ENCODE results near the gene LBHD2. TPM values are rescaled to one million over a fixed set of nuclear protein-coding genes. Genes with fewer than 3 reads are reported as not detected.

LBHD2 gene
- total and polyA plus RNA-seq, 10 of the 15 experiments (the other 5 are each of a cell fraction or from before 2014, with no cell fraction given), result not detected

DNA sequence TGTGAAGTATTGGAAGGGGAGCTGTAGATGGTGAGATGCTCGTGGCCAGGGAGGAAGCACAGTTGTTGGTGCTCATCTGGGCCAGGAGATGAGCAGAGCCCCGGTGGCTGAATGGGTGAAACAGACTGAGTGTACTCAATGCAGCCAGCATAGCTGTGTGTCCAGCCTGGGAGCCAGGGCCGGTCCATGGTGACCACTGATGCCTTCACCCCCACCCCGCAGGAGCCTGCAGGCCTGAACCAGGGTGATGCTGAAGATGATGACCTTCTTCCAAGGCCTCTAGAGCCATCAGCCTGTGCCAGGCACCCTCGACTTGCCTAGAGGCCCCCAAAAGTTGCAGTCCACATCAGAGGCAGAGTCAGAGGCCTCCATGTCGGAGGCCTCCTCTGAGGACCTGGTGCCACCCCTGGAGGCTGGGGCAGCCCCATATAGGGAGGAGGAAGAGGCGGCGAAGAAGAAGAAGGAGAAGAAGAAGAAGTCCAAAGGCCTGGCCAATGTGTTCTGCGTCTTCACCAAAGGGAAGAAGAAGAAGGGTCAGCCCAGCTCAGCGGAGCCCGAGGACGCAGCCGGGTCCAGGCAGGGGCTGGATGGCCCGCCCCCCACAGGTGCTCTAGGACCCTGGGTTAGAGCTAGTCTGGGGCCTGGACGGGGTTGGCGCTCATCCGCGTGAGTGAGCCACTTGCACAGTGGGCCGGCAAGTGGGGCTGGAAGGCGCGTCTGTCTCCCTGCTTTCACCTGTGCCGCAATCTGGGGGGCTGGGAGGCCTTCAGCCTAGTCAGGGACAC lies 42.3 kb downstream of the LBHD2 start (continued):
- TF ChIP-seq, protein P1, sequence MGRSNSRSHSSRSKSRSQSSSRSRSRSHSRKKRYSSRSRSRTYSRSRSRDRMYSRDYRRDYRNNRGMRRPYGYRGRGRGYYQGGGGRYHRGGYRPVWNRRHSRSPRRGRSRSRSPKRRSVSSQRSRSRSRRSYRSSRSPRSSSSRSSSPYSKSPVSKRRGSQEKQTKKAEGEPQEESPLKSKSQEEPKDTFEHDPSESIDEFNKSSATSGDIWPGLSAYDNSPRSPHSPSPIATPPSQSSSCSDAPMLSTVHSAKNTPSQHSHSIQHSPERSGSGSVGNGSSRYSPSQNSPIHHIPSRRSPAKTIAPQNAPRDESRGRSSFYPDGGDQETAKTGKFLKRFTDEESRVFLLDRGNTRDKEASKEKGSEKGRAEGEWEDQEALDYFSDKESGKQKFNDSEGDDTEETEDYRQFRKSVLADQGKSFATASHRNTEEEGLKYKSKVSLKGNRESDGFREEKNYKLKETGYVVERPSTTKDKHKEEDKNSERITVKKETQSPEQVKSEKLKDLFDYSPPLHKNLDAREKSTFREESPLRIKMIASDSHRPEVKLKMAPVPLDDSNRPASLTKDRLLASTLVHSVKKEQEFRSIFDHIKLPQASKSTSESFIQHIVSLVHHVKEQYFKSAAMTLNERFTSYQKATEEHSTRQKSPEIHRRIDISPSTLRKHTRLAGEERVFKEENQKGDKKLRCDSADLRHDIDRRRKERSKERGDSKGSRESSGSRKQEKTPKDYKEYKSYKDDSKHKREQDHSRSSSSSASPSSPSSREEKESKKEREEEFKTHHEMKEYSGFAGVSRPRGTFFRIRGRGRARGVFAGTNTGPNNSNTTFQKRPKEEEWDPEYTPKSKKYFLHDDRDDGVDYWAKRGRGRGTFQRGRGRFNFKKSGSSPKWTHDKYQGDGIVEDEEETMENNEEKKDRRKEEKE (IDR thresholded peaks at IDR 0.05), result no peak

DNA sequence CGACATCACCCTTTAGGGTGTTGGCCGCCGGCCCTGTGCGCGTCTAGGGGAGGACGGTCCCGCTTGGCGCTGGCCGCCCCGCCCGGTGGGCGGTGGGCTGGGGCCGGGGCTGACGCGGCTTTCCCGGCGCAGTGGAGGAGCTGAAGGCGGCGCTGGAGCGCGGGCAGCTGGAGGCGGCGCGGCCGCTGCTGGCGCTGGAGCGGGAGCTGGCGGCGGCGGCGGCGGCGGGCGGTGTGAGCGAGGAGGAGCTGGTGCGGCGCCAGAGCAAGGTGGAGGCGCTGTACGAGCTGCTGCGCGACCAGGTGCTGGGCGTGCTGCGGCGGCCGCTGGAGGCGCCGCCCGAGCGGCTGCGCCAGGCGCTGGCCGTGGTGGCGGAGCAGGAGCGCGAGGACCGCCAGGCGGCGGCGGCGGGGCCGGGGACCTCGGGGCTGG lies 42.9 kb downstream of the LBHD2 start:
- WGBS (ENCODE audit: insufficient coverage, insufficient replicate concordance, low lambda C conversion rate, missing lambda C conversion rate), result over 99% methylated on average over 17 of the region's 62 CpGs
- FAIRE-seq (no peak), DNase-seq (ENCODE audit: low read depth, low spot score) (no peak), ATAC-seq (no peak)
- CTCF ChIA-PET, result interaction anchor here (0.5 kb wide), 1 partner anchor 519 kb away, joined by 3 read pairs; no protein-coding TSS in a partner anchor
- H3K9me3 ChIP-seq (replicated peaks; ENCODE audit: control insufficient read depth, insufficient read depth, low read length), result no peaks in the 10 kb centered on the region
- H4K20me1 ChIP-seq (ENCODE audit: control insufficient read depth, insufficient read depth), result no peaks in the 10 kb centered on the region
- H3K27me3 ChIP-seq (replicated peaks in 1 of 2; ENCODE audit: control insufficient read depth in 2 of 2, insufficient read depth in 2 of 2, low read length in 1 of 2), result no peaks in the 10 kb centered on the region
- SMC1A ChIA-PET (ENCODE audit: uncharacterized antibody, unreplicated experiment), result interaction anchor here (1.0 to 1.8 kb wide), 2 partner anchors 22 to 57 kb away, joined by 3 to 6 read pairs; no protein-coding TSS in a partner anchor
- RAD21 ChIA-PET (ENCODE audit: unreplicated experiment), result no interaction called here
- in situ Hi-C loops (cut with MboI), result no loop called here
- H3K36me3 ChIP-seq (ENCODE audit: control insufficient read depth in 2 of 2, insufficient read depth in 2 of 2, low read length in 1 of 2), result peaks cover 0 to 5% of the 10 kb centered on the region in 2 experiments; a peak in 2 of 4 replicates
- H3K27ac ChIP-seq (ENCODE audit: control insufficient read depth, insufficient read depth), result no peak overlapping the region
- no TSS peak for BruUV-seq (replicated peaks)
- peaks cover 14% of the 10 kb centered on the region for H3K4me1 ChIP-seq (ENCODE audit: control insufficient read depth, insufficient read depth, low read length)
- intact Hi-C loops (cut with micrococcal nuclease; ENCODE audit: unreplicated experiment), result no loop called here
- no peak overlapping the region for H2AFZ ChIP-seq (ENCODE audit: control insufficient read depth, low read depth, low read length)
- H3K79me2 ChIP-seq (ENCODE audit: control insufficient read depth, insufficient read depth, low read length), result peaks cover 21% of the 10 kb centered on the region
- TF ChIP-seq LARP7 (IDR thresholded peaks at IDR 0.05), result no peak
- no peak for TF ChIP-seq ASH2L (IDR thresholded peaks at IDR 0.05; ENCODE audit: borderline replicate concordance, low read depth)
- TF ChIP-seq NFXL1 (IDR thresholded peaks at IDR 0.05; ENCODE audit: borderline replicate concordance), result no peak
- no peak for TF ChIP-seq IKZF2 (IDR thresholded peaks at IDR 0.05)
- no peak overlapping the region for H3K4me2 ChIP-seq (ENCODE audit: control insufficient read depth, insufficient read depth)
- no peak overlapping the region for H3K9ac ChIP-seq (ENCODE audit: control insufficient read depth, insufficient read depth, low read length)
- POLR2A ChIA-PET, result no interaction called here
- H3K4me3 ChIP-seq, result no peak overlapping the region
